Stimulated activated CD4-positive, alpha-beta T cell treated with anti-CD3 and anti-CD28 coated beads, Interleukin-4, amount 100 ng/mL, for 1 hour (primary cell): ENCODE data around the gene ZNF408.
"Not testable (repeated sequence)": the region's sequence is repeated elsewhere in the genome, so short reads cannot be mapped to it uniquely, and the experiment has no call there.

Experiments
- DNase-seq: peaks from one replicate; pipeline ENCODE4 v3.0.0-alpha.2; 2020

ZNF408 gene

DNA sequence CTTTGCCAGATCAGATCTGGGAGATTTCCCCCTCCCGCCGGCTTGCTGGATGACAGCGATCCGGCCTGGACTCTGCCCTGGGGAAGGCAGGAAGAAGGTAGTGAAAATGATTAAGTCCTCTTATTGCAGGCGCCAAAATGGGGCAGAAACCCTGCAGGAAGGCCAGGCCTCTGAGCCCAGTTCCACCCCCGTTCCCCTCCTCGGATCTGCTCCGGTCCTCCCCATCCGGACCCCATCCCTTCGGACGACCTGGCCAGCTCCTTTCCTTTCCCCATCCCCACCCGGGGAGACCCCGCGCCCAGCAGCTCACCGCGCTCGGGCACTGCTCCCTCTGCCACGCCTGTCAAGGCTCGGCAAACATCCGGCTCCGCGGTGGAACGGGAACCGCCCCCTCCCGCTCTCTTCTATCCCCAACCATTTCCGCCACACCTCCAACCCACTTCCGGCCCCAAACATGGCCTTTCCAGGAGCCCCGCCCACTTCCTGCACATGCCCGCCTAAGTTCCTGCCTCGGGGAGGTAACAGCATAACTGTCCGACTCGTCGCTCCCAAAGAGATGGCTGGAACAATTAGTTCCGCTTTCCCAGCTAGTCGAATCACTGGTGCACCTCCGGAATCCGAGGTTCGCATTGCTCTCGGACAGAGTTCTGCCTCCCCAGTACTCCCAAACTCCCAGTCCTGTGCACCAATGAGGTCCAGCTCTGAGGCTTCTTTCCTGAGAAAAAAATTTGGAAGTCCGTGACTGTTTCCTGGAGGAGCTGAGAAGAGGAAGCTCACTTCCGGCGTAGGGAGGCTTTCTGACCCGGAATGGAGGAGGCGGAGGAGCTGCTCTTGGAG, at the start of gene ZNF408, which contains the start of gene ARHGAP1:
ZNF408 (plus strand) TSS at position 791 of the 837 bp plus-strand sequence; CDS start at position 808, 17 bp downstream.
ARHGAP1 (minus strand) TSS at position 379 of the 837 bp plus-strand sequence. CDS start 4,512 bp downstream, outside the sequence.
- peak; percentile 99 for DNase-seq

- no peak for DNase-seq
Observed at GRCh38 chr11:46655631-46656030, 45.2 kb upstream of the ZNF408 start.

- DNase-seq, result no peak
Observed at GRCh38 chr11:46657186-46657585, 43.6 kb upstream of the ZNF408 start.

DNA sequence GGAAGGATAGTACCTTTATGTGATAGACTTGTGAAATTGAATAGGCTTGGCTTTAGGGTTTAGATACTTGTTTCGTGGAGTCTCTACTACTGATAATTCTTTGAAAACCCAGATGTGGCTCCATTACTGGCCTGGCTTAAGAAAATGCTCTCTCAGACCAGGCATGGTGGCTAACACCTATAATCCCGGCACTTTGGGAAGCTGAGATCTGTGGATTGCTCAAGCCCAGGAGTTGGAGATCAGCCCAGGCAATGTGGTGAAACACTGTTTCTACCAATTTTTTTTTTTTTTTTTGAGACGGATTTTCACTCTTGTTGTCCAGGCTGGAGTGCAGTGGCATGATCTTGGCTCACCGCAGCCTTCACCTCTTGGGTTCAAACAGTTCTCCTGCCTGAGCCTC, 42.6 kb upstream of the ZNF408 start:
- no peak for DNase-seq

GRCh38 chr11:46659908-46660307, 40.9 kb upstream of the ZNF408 start:
- no peak for DNase-seq

DNA sequence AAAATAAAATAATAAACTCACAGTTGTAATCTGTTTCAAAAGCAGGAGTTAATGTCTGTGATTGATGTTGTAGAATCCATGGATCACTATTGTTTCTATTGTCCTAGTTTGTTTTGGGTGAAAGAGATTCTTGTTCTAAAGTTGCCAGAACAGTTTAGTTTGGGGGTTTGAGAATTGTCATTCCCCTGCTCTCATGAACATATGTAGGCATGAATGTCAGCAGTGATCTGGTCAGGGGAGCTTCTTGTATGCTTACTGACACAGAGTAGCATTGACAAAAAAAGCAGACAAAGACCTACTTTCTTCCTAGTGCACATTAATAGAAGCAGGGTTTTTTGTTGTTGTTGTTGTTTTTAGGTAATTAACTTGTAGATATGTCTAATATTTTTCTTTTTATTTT, 39.0 kb upstream of the ZNF408 start:
- DNase-seq, result no peak

DNA sequence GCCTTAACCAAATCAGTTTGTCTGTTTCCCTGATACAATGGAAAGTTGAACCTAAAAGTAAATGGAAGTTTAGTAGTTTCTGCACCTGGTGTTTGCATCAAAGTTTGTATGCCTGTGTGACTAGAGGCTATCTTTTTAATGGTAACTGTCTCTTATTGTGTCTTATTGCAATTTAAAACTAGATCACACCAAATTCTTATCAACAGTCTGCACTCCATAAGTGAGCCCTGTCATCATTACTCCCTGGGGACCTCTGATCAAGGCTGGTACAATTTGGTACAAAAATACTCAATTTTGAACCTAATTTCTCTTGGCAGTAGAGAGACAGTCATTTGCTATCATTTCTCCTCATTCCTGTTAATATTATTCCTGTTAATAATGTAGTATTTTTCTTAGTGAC, 38.5 kb upstream of the ZNF408 start:
- DNase-seq, result no peak

GRCh38 chr11:46663277-46663940, 37.4 kb upstream of the ZNF408 start:
- no peak for DNase-seq

- no peak for DNase-seq
Observed at GRCh38 chr11:46664612-46665011, 36.2 kb upstream of the ZNF408 start.

DNA sequence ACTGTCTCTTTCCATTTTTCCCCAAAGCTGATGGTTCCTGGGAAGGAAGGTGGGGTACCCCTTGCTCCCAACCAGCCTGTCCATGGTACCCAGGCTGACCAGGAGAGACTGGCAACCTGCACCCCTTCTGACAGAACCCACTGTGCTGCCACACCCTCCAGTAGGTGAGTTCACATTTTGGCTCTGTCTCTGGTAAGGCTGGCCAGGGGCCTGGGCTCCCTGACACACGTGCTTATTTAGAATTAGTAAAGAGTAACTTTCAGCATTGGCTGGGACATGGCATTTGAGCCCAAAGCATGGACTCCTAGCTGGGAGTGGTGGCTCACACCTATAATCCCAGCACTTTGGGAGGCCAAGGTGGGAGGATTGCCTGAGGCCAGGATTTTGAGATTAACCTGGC, 35.5 kb upstream of the ZNF408 start:
- no peak for DNase-seq

GRCh38 chr11:46666516-46666915, 34.3 kb upstream of the ZNF408 start:
- no peak for DNase-seq

DNA sequence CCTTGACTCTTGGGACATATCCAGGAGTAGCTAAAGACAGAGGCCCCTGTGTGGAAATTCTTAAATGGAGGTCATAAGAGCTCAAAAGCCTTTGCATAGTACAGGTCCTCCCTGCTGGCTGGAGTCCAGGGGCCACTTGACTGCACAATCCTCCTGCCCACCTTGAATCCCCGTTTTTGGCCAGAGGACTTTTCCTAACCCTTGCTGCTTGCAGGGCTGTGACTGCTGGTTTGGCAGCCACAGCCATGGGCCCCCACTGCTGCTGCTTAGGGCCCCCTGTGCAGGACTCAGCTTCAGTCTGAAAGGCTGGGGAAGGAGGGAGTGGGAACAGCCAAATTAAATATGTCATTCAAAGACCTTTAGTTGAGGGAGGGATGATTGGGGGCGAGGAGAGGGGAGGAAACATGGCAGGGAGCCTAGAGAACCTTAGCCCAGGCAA, 33.8 kb upstream of the ZNF408 start:
- no peak for DNase-seq

DNA sequence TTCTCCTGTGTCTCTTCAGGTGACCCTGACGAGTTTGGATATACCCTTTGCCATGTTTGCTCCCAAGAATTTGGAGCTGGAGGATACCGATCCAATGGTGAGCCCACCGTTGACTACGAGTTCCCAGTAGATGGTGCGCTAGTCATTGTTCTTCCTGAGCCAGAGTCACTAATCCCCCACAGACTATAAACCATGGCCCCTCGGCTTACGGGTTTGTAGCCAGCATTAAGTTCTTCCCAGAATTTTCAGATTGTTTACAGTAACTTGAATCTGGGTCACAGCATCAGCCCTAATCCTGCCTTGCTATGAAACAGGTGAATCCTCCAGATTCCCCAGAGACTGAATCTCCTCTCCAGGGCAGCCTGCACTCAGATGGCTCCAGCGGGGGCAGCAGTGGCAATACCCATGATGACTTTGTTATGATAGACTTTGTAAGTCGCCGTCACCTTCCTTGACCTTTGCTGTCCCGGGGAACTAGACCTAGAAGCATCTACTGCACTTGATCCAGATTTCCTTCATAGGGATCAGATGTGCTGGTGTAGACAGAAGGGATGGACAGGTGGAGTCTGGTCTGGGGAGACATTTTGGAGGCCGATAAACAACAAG, 32.2 kb upstream of the ZNF408 start:
- DNase-seq, result no peak

- DNase-seq, result no peak
Observed at GRCh38 chr11:46669711-46670139, 31.1 kb upstream of the ZNF408 start.

DNA sequence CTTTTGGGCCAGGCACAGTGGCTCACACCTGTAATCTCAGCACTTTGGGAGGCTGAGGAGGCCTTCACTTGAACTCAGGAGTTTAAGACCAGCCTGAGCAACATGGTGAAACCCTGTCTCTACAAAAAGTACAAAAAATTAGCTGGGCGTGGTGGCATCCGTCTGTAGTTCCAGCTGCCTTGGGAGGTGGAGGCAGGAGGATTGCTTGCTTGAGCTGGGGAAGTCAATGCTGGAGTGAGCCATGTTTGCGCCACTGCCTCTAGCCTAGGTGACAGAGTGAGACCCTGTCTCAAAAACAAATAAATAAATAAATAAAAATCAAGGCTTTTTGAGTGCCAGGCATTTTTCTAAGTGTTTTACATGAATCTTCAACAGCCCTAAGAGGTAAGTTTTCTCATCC, 30.3 kb upstream of the ZNF408 start:
- not testable (repeated sequence) for DNase-seq

DNA sequence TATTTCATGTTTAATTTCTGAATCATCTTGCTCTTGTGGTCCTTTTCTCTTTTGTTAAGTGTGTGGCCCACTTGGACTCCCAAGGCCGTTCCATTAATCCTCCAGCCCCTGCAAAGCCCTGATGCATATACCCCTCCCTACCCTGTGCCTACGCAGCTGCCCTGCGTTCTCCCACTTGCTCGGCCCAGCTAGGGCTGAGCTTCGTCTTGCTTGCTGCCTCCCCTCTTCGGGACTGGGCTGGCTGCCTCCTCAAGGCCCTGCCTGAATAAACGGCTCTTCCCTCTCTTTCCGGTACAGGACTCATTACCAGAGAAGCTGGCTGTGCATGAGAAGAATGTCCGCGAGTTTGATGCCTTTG, 28.9 kb upstream of the ZNF408 start:
- DNase-seq, result no peak

- no peak for DNase-seq
Observed at GRCh38 chr11:46672381-46672839, 28.4 kb upstream of the ZNF408 start.

DNA sequence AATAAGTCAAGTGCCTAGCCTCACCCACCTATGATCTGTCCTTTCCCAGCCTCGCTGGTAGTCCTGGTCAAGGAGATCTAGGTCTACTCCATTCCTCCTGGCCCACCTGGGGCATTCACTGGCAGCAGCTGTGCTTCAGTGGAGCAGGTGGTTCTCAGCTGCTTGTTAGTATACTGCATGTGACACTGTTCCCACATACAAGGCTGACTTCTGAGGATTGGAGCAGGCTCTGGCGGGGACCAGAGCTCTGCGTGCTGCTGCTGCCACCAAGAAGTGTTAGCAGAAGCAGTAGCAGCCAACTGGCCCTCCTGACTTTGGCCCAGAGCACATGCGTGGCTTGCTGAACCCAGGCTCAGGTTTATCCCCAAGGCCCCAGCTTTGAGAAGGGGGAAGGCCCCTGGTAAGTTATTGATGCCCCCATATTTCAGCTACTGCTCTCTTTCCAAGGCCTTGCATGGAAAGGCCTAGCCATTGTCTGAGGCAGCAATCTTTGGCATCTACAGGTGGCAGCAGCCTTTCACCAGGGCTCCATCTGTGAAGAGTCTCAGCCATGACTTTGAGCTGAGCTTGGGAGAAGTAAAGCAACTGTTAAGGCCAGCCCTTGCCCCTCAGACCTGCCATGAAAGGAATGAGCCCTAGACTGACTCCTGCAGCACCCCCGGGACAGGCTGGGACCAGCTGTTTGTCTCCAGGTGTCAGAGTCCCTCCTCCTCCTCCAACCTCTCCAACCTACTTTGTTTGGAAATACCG, 26.9 kb upstream of the ZNF408 start:
- DNase-seq, result no peak

GRCh38 chr11:46674463-46675287, 26.2 kb upstream of the ZNF408 start:
- DNase-seq, result no peak

- no peak for DNase-seq
Observed at GRCh38 chr11:46675288-46675851, 25.5 kb upstream of the ZNF408 start.

GRCh38 chr11:46675949-46676348, 24.9 kb upstream of the ZNF408 start:
- DNase-seq, result no peak
